H9 (cell line): ENCODE data around the gene KCNA5. TPM values are rescaled to one million over a fixed set of nuclear protein-coding genes. Genes with fewer than 3 reads are reported as not detected.

Source experiments
- DNase-seq: peaks from one replicate; pipeline ENCODE4 v3.0.0-alpha.2; 2017
- H2AFZ ChIP-seq: one replicate; pipeline ENCODE4 v1.6.1; 2013; ENCODE audit warnings: mild to moderate bottlenecking, low read length, control low read depth, moderate library complexity
- H2AK5ac ChIP-seq: 2 replicates; pipeline ENCODE4 v1.6.1; 2013; ENCODE audit warnings: low read length, control low read depth, mixed read lengths; ENCODE audit not compliant: insufficient read length
- H2BK120ac ChIP-seq: one replicate; pipeline ENCODE4 v1.6.1; 2013; ENCODE audit warnings: low read depth, mild to moderate bottlenecking, low read length, control low read depth, inconsistent platforms; ENCODE audit not compliant: poor library complexity, severe bottlenecking
- H2BK12ac ChIP-seq: 2 replicates; pipeline ENCODE4 v1.6.1; 2013; ENCODE audit warnings: low read length, control low read depth, mixed read lengths, low read depth; ENCODE audit not compliant: insufficient read length
- H2BK15ac ChIP-seq: 2 replicates; pipeline ENCODE4 v1.6.1; 2013; ENCODE audit warnings: low read depth, low read length, control low read depth
- H2BK20ac ChIP-seq: one replicate; pipeline ENCODE4 v1.6.1; 2013; ENCODE audit warnings: low read depth, mild to moderate bottlenecking, low read length, control low read depth, inconsistent platforms; ENCODE audit not compliant: poor library complexity, severe bottlenecking
- H2BK5ac ChIP-seq: 2 replicates; pipeline ENCODE4 v1.6.1; 2013; ENCODE audit warnings: low read length, control low read depth, mixed read lengths; ENCODE audit not compliant: insufficient read length
- H3K14ac ChIP-seq: 2 replicates; pipeline ENCODE4 v1.6.1; 2013; ENCODE audit warnings: low read length, control low read depth; ENCODE audit not compliant: insufficient read depth
- H3K18ac ChIP-seq: 2 replicates; pipeline ENCODE4 v1.6.1; 2013; ENCODE audit warnings: low read depth, mild to moderate bottlenecking, mixed read lengths, low read length, control low read depth; ENCODE audit not compliant: insufficient read length
- H3K23ac ChIP-seq: 2 replicates; pipeline ENCODE4 v1.6.1; 2013; ENCODE audit warnings: low read length, control low read depth, mixed read lengths, low read depth; ENCODE audit not compliant: insufficient read length
- H3K23me2 ChIP-seq: 2 replicates; pipeline ENCODE4 v1.6.1; 2013; ENCODE audit warnings: low read depth, mild to moderate bottlenecking, mixed read lengths, low read length, control low read depth; ENCODE audit not compliant: insufficient read length, poor library complexity, severe bottlenecking
- H3K27ac ChIP-seq: 2 replicates; pipeline ENCODE4 v1.5.1; 2013; ENCODE audit warnings: low read length, control low read depth, mixed read lengths, low read depth; ENCODE audit not compliant: insufficient read length
- H3K27me3 ChIP-seq: 2 replicates; pipeline ENCODE4 v1.6.1; 2013; ENCODE audit warnings: low read length, control low read depth, inconsistent platforms; ENCODE audit not compliant: insufficient read depth
- H3K4ac ChIP-seq: 2 replicates; pipeline ENCODE4 v1.6.1; 2013; ENCODE audit warnings: low read depth, mild to moderate bottlenecking, control low read depth, inconsistent platforms, low read length, moderate library complexity
- H3K4me1 ChIP-seq: 2 replicates; pipeline ENCODE4 v1.6.1; 2013; ENCODE audit warnings: low read length, control low read depth, inconsistent platforms; ENCODE audit not compliant: insufficient read depth
- H3K4me2 ChIP-seq: 2 replicates; pipeline ENCODE4 v1.6.1; 2013; ENCODE audit warnings: low read length, control low read depth, mixed read lengths; ENCODE audit not compliant: insufficient read length, insufficient read depth
- H3K56ac ChIP-seq: 2 replicates; pipeline ENCODE4 v1.6.1; 2013; ENCODE audit warnings: low read depth, mild to moderate bottlenecking, mixed read lengths, low read length, control low read depth; ENCODE audit not compliant: insufficient read length
- H3K79me1 ChIP-seq: 2 replicates; pipeline ENCODE4 v1.6.1; 2013; ENCODE audit warnings: low read depth, mild to moderate bottlenecking, moderate library complexity, low read length, control low read depth, inconsistent platforms; ENCODE audit not compliant: insufficient read depth, poor library complexity, severe bottlenecking
- H3K79me2 ChIP-seq: 2 replicates; pipeline ENCODE4 v1.6.1; 2013; ENCODE audit warnings: low read length, control low read depth, inconsistent platforms; ENCODE audit not compliant: insufficient read depth
- H3K9ac ChIP-seq: 2 replicates; pipeline ENCODE4 v1.6.1; 2013; ENCODE audit warnings: low read length, control low read depth, mixed read lengths; ENCODE audit not compliant: insufficient read length; ENCODE audit errors: extremely low read depth
- H3K9me3 ChIP-seq: one replicate; pipeline ENCODE4 v1.6.1; 2013; ENCODE audit warnings: low read depth, low read length, inconsistent platforms; ENCODE audit not compliant: control insufficient read depth
- H3T11ph ChIP-seq: one replicate; pipeline ENCODE4 v1.6.1; 2013; ENCODE audit warnings: mild to moderate bottlenecking, low read length, control low read depth, inconsistent platforms
- H4K20me1 ChIP-seq: one replicate; pipeline ENCODE4 v1.6.1; 2013; ENCODE audit not compliant: control insufficient read depth, insufficient read length, insufficient read depth
- H4K5ac ChIP-seq: 2 replicates; pipeline ENCODE4 v1.6.1; 2013; ENCODE audit warnings: low read depth, mild to moderate bottlenecking, mixed read lengths, low read length, control low read depth; ENCODE audit not compliant: insufficient read length
- H4K8ac ChIP-seq: replicated peaks from 2 replicates; pipeline ENCODE4 v1.6.1; 2013; ENCODE audit warnings: low read length, control low read depth, mixed read lengths, low read depth; ENCODE audit not compliant: insufficient read length
- H4K91ac ChIP-seq: 2 replicates; pipeline ENCODE4 v1.6.1; 2013; ENCODE audit warnings: low read depth, mild to moderate bottlenecking, moderate library complexity, mixed read lengths, low read length, control low read depth; ENCODE audit not compliant: insufficient read length
- H3K27ac Mint-ChIP-seq, 3 experiments: 2 replicates in 2 of 3; 3 replicates in 1 of 3; pipeline ENCODE4 v1.8.0; 2020 to 2021; ENCODE audit warnings: mixed read lengths in 3 of 3, mild to moderate bottlenecking in 1 of 3, moderate library complexity in 1 of 3
- H3K27me3 Mint-ChIP-seq: 2 replicates; pipeline ENCODE4 v1.8.0; 2021; ENCODE audit warnings: low read depth, mild to moderate bottlenecking, moderate library complexity, mixed read lengths
- H3K36me3 Mint-ChIP-seq, 3 experiments: 2 replicates in 2 of 3; 3 replicates in 1 of 3; pipeline ENCODE4 v1.8.0; 2020 to 2021; ENCODE audit warnings: low read depth in 3 of 3, mixed read lengths in 3 of 3; ENCODE audit not compliant: insufficient read depth in 1 of 3
- H3K4me1 Mint-ChIP-seq, 2 experiments: 2 replicates each; pipeline ENCODE4 v1.8.0; 2020; ENCODE audit warnings: mixed read lengths in 2 of 2
- H3K4me3 Mint-ChIP-seq, 2 experiments: 2 replicates in 1 of 2; 3 replicates in 1 of 2; pipeline ENCODE4 v1.8.0; 2020 to 2021; ENCODE audit warnings: mild to moderate bottlenecking in 2 of 2, mixed read lengths in 2 of 2, moderate library complexity in 1 of 2
- H3K9me3 Mint-ChIP-seq, 2 experiments: 2 replicates in 1 of 2; 3 replicates in 1 of 2; pipeline ENCODE4 v1.8.0; 2020; ENCODE audit warnings: mild to moderate bottlenecking in 2 of 2, mixed read lengths in 2 of 2, moderate library complexity in 1 of 2
- CTCF ChIP-seq: fragments of 200-600 bp; sonication (generic); conservative IDR thresholded peaks from 3 replicates; pipeline ENCODE4 v1.8.0; 2021; ENCODE audit warnings: antibody characterized with exemption, mild to moderate bottlenecking
- WGBS: extraction: QIAGEN DNeasy Blood & Tissue Kit; methylation state at CpG from one replicate; pipeline ENCODE4 v1.1.7; 2013; ENCODE audit warnings: missing lambda C conversion rate, low lambda C conversion rate, mixed read lengths; ENCODE audit not compliant: insufficient read length; ENCODE audit errors: extremely low coverage; 5-methylcytosine and 5-hydroxymethylcytosine counted together
- total RNA-seq: library from RNA; stranded (reverse); gene quantifications from 2 replicates; pipeline ENCODE4 v1.2.1, GENCODE V29; 2021

KCNA5 gene
- total RNA-seq, 1 experiment from 2014 or later, result 0.22 TPM

- Histone ChIP-seq H3K18ac (no peak overlapping the region), H4K91ac (no peak overlapping the region), H2AK5ac (no peak overlapping the region), H4K5ac (no peak overlapping the region), H2BK12ac (no peak overlapping the region), H2BK120ac (no peak overlapping the region), H3K4ac (no peak overlapping the region), H3K23me2 (no peaks in the 10 kb centered on the region), H3K9ac (no peak overlapping the region), H3K56ac (no peak overlapping the region), H4K20me1 (no peaks in the 10 kb centered on the region), H3K4me2 (no peak overlapping the region), H3K79me2 (no peaks in the 10 kb centered on the region), H2BK15ac (no peak overlapping the region), H3K27me3 (peaks cover 26% of the 10 kb centered on the region), H3K27ac (no peak overlapping the region), H3K23ac (no peak overlapping the region), H3K9me3 (no peaks in the 10 kb centered on the region), H2BK20ac (no peak overlapping the region), H3K4me1 (peaks cover 2% of the 10 kb centered on the region; the same call in 1 of the 2 replicates), H2BK5ac (no peak overlapping the region), H3K14ac (no peak overlapping the region), H2AFZ (no peak overlapping the region), H3T11ph (no peak overlapping the region), H3K79me1 (no peaks in the 10 kb centered on the region), H4K8ac (no peak overlapping the region)
- Mint-ChIP-seq H3K9me3 (peaks cover 4 to 10% of the 10 kb centered on the region in 2 experiments; a peak in 4 of 5 replicates), H3K4me1 (peaks cover 16 to 26% of the 10 kb centered on the region in 2 experiments), H3K36me3 (peaks cover 0 to 10% (median 5%) of the 10 kb centered on the region in 3 experiments; a peak in 4 of 7 replicates), H3K4me3 (no peak overlapping the region), H3K27me3 (peaks cover 72% of the 10 kb centered on the region), H3K27ac (no peak overlapping the region)
- no peak for DNase-seq
- no CpG with 5 or more reads among the region's 5 CpGs for WGBS
- no peak for TF ChIP-seq CTCF
These were observed 3.3 kb upstream of the KCNA5 start for GRCh38 chr12:5040368-5040767.
